Spleen (tissue), 11 donors: ENCODE results near the gene EPN1. TPM values are rescaled to one million over a fixed set of nuclear protein-coding genes. Genes with fewer than 3 reads are reported as not detected.
A peak's percentile ranks its signal among the peaks of the same experiment; 100 is the strongest.
"Not testable (repeated sequence)": the region's sequence is repeated elsewhere in the genome, so short reads cannot be mapped to it uniquely, and the experiment has no call there.

ENCODE experiments used
- DNase-seq: peaks from one replicate; pipeline ENCODE4 v3.0.0-alpha.2; 2020
- H3K27ac ChIP-seq, 8 donors: fragments of 200-600 bp; sonication (generic) in 7 of 8; 1 replicate in 4 of 8; 2 replicates in 4 of 8; pipeline versions ENCODE4 v1.5.0 to v1.8.0; 2016 to 2021; ENCODE audit warnings: inconsistent platforms in 4 of 8, mild to moderate bottlenecking in 4 of 8, moderate library complexity in 1 of 8
- H3K27me3 ChIP-seq, 7 donors: fragments of 200-600 bp; sonication (generic) in 6 of 7; replicated peaks in 1 of 7; 1 replicate in 4 of 7; 2 replicates in 3 of 7; pipeline versions ENCODE4 v1.5.0 to v1.8.0; 2016 to 2021; ENCODE audit warnings: inconsistent platforms in 3 of 7, mild to moderate bottlenecking in 1 of 7
- H3K36me3 ChIP-seq, 6 donors: fragments of 200-600 bp; sonication (generic) in 5 of 6; 1 replicate in 4 of 6; 2 replicates in 2 of 6; pipeline versions ENCODE4 v1.5.0 to v1.8.0; 2016 to 2021; ENCODE audit warnings: inconsistent platforms in 2 of 6
- H3K4me1 ChIP-seq, 6 donors: fragments of 200-600 bp; sonication (generic) in 5 of 6; 1 replicate in 3 of 6; 2 replicates in 3 of 6; pipeline versions ENCODE4 v1.5.0 to v1.8.0; 2016 to 2021; ENCODE audit warnings: inconsistent platforms in 3 of 6
- H3K4me3 ChIP-seq, 8 donors: fragments of 200-600 bp; sonication (generic) in 7 of 8; 1 replicate in 4 of 8; 2 replicates in 4 of 8; pipeline versions ENCODE4 v1.5.0 to v1.8.0; 2016 to 2021; ENCODE audit warnings: inconsistent platforms in 4 of 8, mild to moderate bottlenecking in 4 of 8, moderate library complexity in 2 of 8
- H3K9me3 ChIP-seq, 8 donors: fragments of 200-600 bp; sonication (generic) in 7 of 8; 1 replicate in 4 of 8; 2 replicates in 4 of 8; pipeline versions ENCODE4 v1.5.0 to v1.8.0; 2016 to 2021; ENCODE audit warnings: inconsistent platforms in 4 of 8
- CTCF ChIP-seq, 11 experiments: fragments of 200-600 bp in 7 of 11; fragments of 450-650 bp in 4 of 11; sonication (generic) in 4 of 11; IDR thresholded peaks in 8 of 11; conservative IDR thresholded peaks in 3 of 11; 1 replicate in 7 of 11; 2 replicates in 4 of 11; pipeline versions ENCODE4 v1.4.0 to v1.8.0; 2016 to 2021; ENCODE audit warnings: antibody characterized with exemption in 11 of 11, inconsistent platforms in 4 of 11, mild to moderate bottlenecking in 1 of 11
- POLR2A ChIP-seq, 3 donors: fragments of 450-650 bp; IDR thresholded peaks; one replicate each; pipeline ENCODE4 v1.5.1; 2017; ENCODE audit warnings: antibody characterized with exemption in 3 of 3, mild to moderate bottlenecking in 1 of 3
- POLR2AphosphoS5 ChIP-seq, 3 donors: sonication (generic); formaldehyde crosslinking; IDR thresholded peaks; one replicate each; pipeline ENCODE4 v1.5.1; 2017; ENCODE audit warnings: antibody characterized with exemption in 3 of 3
- WGBS, 5 donors: extraction: QIAGEN DNeasy Blood & Tissue Kit in 3 of 5; methylation state at CpG; one replicate each; pipeline versions ENCODE4 v1.1.5 to v1.1.7; 2013 to 2018; 5-methylcytosine and 5-hydroxymethylcytosine counted together
- intact Hi-C: fragments of 100-400 bp; cut with DNase I; formaldehyde crosslinking; loops from one replicate; pipeline ENCODE4 v1.15.0; 2023; ENCODE audit warnings: low total_unique reads
- polyA plus RNA-seq, 3 donors: library from polyadenylated mRNA; stranded (reverse); fragments of 200-250 nt; gene quantifications; one replicate each; pipeline ENCODE4 v1.2.1, GENCODE V29; 2013
- total RNA-seq, 7 donors: library from RNA; depleted of rRNA in 3 of 7; stranded (reverse); fragments of >200 nt in 3 of 7; fragmentation: NEBNext Ultra II Directional in 4 of 7; extraction: Animal tissue kit (Norgen Biotek cat#: 25700) in 4 of 7; gene quantifications; one replicate each; pipeline versions ENCODE4 v1.1.0 to v1.2.1, GENCODE V29; 2016 to 2021
- donor health status: healthy with polysubstance abuse.
- donor health status: DM: no; HTN: no; CAD: no; lungs with moderate emphysema.
- donor health status: DM: no; HTN: no; CAD: no.
- donor health status: Bipolar disorder and iron deficiency.
- donor health status: healthy.
- donor health status: DM: no; HTN: no; CAD: no.
- donor health status: DM: yes; HTN: yes; CAD: no.

Gene EPN1
- total and polyA plus RNA-seq, 10 donors, result 36.8 to 166 (median 113) TPM

DNA sequence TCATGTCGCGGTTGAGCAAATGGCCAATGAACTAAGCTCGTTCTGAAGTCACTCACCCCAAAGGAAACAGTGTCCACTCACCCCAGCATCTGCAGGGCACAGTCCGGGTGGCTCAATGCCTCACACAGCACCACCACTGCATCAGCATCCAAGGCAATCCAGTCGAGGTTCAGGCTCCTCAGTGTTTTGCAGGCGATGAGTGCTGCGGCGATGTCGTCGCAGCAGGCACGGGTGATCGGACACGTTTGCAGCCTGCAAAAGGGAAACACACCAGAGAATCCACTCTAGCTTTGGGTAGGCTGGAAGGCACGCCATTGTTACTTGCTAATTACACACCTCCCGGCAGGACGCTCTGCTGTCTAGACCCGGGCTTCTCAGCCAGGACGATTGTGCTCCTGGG is 36.7 kb downstream of the EPN1 start:
- no peak for DNase-seq
- WGBS, 5 donors, result 77 to 83% (median 80%) methylated on average over 16 to 18 of the region's 18 CpGs
- TF ChIP-seq POLR2A (IDR thresholded peaks at IDR 0.05), result no peak
- peak in 1 of 3 donors; percentile 58 for TF ChIP-seq POLR2AphosphoS5 (IDR thresholded peaks at IDR 0.05)
- no peak for TF ChIP-seq CTCF (IDR thresholded peaks at IDR 0.05 in 8 of 11, conservative IDR thresholded peaks at IDR 0.05 in 3 of 11)
- Histone ChIP-seq H3K9me3 (no peaks in the 10 kb centered on the region), H3K4me3 (no peak overlapping the region), H3K27ac (no peak overlapping the region), H3K27me3 (peaks cover 0 to 37% (median 6%) of the 10 kb centered on the region in 7 donors), H3K4me1 (no peaks in the 10 kb centered on the region), H3K36me3 (no peaks in the 10 kb centered on the region)
- intact Hi-C loops, result no loop called here

- Histone ChIP-seq H3K27me3 (peaks cover 0 to 50% (median 10%) of the 10 kb centered on the region in 7 donors), H3K4me3 (no peak overlapping the region), H3K27ac (no peak overlapping the region), H3K36me3 (no peaks in the 10 kb centered on the region), H3K9me3 (no peaks in the 10 kb centered on the region), H3K4me1 (no peaks in the 10 kb centered on the region)
- TF ChIP-seq CTCF (IDR thresholded peaks at IDR 0.05 in 8 of 11, conservative IDR thresholded peaks at IDR 0.05 in 3 of 11), result no peak
- TF ChIP-seq POLR2AphosphoS5 (IDR thresholded peaks at IDR 0.05), result no peak
- no peak for TF ChIP-seq POLR2A (IDR thresholded peaks at IDR 0.05)
- WGBS, 5 donors, result 66 to 88% (median 85%) methylated on average over 2 of the region's 3 CpGs
- intact Hi-C loops, result no loop called here
- DNase-seq, result no peak
Measured at GRCh38 chr19:55712804-55713631, 38.0 kb downstream of the EPN1 start.

GRCh38 chr19:55716531-55716930 is 41.5 kb downstream of the EPN1 start:
- no peaks in the 10 kb centered on the region for H3K4me1 ChIP-seq
- no peak overlapping the region for H3K4me3 ChIP-seq
- WGBS, 5 donors, result 85 to 94% (median 89%) methylated on average over 15 of the region's 15 CpGs
- TF ChIP-seq POLR2A (IDR thresholded peaks at IDR 0.05), result no peak
- no peak for TF ChIP-seq POLR2AphosphoS5 (IDR thresholded peaks at IDR 0.05)
- TF ChIP-seq CTCF (IDR thresholded peaks at IDR 0.05 in 8 of 11, conservative IDR thresholded peaks at IDR 0.05 in 3 of 11), result no peak
- H3K27ac ChIP-seq, result no peak overlapping the region
- no peak for DNase-seq
- H3K9me3 ChIP-seq, result peaks cover 0 to 16% (median 11%) of the 10 kb centered on the region in 8 donors
- H3K27me3 ChIP-seq, result peaks cover 0 to 76% (median 26%) of the 10 kb centered on the region in 7 donors
- intact Hi-C loops, result no loop called here
- H3K36me3 ChIP-seq, result no peaks in the 10 kb centered on the region

DNA sequence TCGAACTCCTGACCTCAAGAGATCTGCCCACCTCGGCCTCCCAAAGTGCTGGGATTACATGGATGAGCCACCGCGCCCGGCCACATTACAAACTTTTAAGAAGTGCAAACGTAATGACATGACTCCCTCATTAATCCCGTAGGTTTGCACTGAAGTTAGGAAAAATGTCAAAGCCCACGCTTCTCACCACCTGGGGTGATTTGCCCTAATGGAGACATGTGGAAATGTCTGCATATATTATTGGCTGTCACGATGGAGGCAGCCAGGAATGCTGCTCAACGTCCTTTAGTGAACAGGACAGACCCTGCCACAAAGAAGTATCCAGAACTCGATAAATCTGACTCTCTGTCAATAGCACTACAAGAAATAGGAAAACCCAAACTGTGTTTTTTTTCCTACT is 42.2 kb downstream of the EPN1 start:
- H3K4me3 ChIP-seq, result no peak overlapping the region
- TF ChIP-seq CTCF (IDR thresholded peaks at IDR 0.05 in 8 of 11, conservative IDR thresholded peaks at IDR 0.05 in 3 of 11) (no peak), POLR2A (IDR thresholded peaks at IDR 0.05) (no peak), POLR2AphosphoS5 (IDR thresholded peaks at IDR 0.05) (no peak)
- intact Hi-C loops, result no loop called here
- H3K36me3 ChIP-seq, result no peaks in the 10 kb centered on the region
- no peak overlapping the region for H3K27ac ChIP-seq
- H3K27me3 ChIP-seq, result peaks cover 0 to 69% (median 26%) of the 10 kb centered on the region in 7 donors
- 73 to 86% (median 80%) methylated on average over 11 of the region's 11 CpGs for WGBS, 5 donors
- no peak for DNase-seq
- H3K4me1 ChIP-seq, result no peaks in the 10 kb centered on the region
- peaks cover 0 to 23% (median 18%) of the 10 kb centered on the region in 8 donors for H3K9me3 ChIP-seq

- intact Hi-C loops, H3K4me1 ChIP-seq, H3K27ac ChIP-seq, DNase-seq, H3K4me3 ChIP-seq, H3K36me3 ChIP-seq: not testable (repeated sequence)
- 42 to 63% (median 48%) methylated on average over 13 of the region's 13 CpGs for WGBS, 5 donors
- peaks cover 0 to 30% (median 22%) of the 10 kb centered on the region in 8 donors for H3K9me3 ChIP-seq
- peaks cover 0 to 67% (median 26%) of the 10 kb centered on the region in 7 donors for H3K27me3 ChIP-seq
Measured at GRCh38 chr19:55717879-55718711, 43.1 kb downstream of the EPN1 start.
